Stimulated activated CD8-positive, alpha-beta memory T cell treated with anti-CD3 and anti-CD28 coated beads, Interleukin-7, amount 100 ng/mL, for 48 hours (primary cell): ENCODE data around the gene CD48.

Source experiments
- DNase-seq, 2 donors: peaks; one replicate each; pipeline ENCODE4 v3.0.0-alpha.2; 2020; ENCODE audit warnings: low read depth in 1 of 2; ENCODE audit errors: extremely low read depth in 1 of 2

CD48 gene

GRCh38 chr1:160681066-160681890 lies 30.3 kb downstream of the CD48 start:
- DNase-seq = peak; percentile 55 to 83

GRCh38 chr1:160680399-160680798 lies 31.2 kb downstream of the CD48 start:
- no peak for DNase-seq

DNA sequence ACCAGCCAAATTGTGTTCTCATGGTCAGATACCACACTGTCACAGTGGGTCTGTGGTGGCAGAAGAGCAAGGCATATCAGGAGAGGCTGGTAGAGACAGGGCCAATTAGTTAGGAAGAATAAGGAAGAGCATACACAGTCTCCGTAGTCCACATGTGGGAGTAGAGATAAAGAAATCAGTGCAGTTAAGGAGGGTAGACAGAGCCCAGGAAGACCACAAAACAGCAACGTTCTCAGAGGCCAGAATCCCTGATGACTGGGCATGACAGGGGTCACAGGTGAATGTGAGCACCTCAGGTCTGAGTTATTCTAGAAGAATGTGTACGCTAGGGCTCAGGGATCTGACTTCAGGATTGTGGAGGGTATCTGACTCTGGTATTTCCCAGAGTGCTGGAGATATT lies 31.7 kb downstream of the CD48 start:
- DNase-seq = no peak

- DNase-seq = no peak
Observed at GRCh38 chr1:160676869-160677597, 34.6 kb downstream of the CD48 start.

DNA sequence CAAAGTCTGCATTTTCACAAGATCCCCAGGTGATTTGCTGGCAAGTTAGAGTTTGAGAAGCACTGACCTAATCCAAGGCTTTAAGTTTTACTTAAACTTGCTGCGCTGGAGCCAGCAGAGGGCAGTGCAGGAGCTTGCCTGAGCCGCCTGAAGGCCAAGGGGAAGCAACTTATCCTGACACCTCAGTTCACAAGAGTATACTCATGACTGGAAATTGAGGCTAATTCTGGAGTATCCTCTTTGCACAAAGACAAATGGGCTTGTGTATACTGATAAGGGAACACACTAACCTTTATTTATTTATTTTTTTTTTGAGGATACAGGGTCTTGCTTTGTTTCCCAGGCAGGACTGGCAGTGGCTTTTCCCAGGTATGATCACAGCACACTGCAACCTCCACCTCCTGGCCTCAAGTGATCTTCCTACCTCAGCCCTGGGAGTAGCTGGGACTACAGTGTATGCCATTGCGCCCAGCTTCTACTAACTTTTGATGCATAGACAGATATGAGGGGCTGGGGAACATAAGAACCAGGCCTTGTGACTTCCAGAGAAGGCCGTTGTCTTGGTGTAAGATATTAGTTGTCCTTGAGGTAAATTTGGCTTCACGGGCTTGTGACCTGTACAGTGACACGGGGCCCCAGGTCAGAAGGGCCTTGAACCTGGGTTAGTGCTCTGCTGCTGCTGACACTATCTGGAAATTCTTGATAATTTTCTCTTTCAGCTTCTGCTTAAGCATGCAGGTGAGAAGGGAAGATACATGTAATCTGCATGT lies 35.8 kb downstream of the CD48 start:
- DNase-seq = peak; percentile 43 to 73

GRCh38 chr1:160674415-160674814 lies 37.2 kb downstream of the CD48 start:
- no peak for DNase-seq

DNA sequence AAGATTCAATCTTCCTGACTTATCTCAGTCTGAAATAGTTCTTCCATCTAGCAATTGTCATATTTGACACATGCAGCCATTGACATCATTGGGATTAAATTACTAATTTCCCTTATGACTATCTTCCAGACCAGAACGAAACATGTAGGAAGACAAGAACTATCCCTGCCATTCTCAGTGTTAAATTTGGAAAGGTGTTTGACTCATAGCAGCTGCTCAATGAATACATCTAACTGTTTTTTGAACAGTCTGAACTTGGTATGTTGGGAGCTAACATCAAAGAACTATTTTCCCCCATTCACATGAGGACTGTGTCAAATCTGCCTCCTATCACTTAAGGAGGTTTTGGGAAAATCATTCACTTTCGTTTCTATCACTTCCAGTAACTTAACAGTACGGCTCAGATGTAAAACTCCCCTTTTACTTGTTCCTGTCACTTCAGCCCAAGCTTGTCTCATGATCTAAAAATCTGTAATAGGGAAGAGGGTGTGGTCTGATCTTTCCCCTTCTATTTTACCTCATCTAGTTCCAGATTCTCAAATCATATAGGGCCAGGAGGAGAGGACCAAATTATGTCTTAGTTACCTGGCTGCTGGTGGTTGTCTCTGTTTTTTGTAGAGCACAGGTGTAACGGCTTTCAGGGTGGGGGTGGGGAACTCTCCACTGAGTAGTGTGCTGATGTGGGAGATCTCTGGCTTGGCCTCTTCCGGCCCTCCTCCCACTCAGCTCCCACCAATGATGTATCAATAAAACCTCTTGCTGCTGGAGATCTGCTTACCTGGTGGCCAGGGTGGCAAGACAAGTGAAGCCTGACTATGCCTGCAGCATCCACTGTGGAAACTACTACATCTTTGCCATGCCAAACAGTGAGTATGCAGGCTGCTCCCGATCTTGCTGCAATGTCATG lies 38.6 kb downstream of the CD48 start:
- DNase-seq = peak in 1 of 2 donors; percentile 39

- no peak for DNase-seq
Observed at GRCh38 chr1:160671603-160672517, 39.8 kb downstream of the CD48 start.

- no peak for DNase-seq
Observed at GRCh38 chr1:160670701-160671100, 40.9 kb downstream of the CD48 start.

DNA sequence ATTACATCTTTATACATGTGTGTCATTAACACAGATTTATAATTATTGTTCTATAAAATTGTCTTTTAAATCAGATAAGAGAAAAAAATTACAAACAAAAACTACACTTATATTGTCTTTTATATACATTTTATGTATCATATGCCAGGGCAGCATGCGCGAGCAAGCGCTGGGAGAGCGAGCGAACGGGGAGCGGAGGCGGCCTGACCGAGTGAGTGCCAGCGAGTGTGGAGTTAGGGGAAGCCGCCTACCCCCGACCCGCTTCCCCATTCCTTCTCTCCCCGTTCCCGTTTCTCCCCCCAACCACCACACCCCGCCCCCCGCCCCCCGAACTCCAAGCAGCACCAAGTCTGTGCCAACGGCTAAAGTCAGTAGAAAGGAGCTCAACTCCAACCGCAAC lies 41.8 kb downstream of the CD48 start:
- DNase-seq = no peak

- no peak for DNase-seq
Observed at GRCh38 chr1:160669276-160669675, 42.3 kb downstream of the CD48 start.

DNA sequence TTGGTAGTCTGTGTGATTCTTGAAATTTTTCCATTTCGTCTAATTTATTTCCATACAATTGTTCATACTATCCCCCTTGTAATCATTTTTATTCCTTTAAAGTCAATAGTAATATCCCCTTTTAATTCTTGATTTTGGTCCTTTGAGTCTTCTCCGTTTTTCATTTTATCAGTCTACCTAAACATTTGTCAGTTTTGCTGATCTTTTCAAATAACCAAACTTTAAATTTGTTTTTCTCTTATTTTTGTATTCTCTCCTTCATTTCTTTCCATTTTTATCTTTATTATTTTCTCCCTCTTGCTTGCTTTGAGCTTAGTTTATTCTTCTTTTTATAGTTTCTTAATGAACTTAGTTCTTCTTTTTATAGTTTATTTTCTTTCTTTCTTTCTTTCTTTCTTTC lies 43.7 kb downstream of the CD48 start:
- no peak for DNase-seq

DNA sequence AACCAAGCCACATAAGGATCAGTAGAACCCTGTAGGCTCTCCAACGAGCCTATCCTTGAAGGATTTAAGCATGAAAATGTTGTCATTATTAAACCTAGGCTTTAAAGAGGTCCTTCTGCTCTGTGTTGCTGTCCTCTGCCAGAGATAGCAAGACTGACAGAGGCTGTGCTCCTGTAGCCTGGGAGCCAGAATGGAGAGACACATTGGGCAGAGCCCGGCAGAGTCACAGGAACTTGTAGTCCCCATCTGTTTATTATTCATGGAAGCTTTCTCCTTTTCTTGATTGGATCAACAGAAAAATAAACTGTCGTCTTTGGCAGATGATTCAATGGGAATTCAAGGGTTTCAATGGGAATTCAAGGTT lies 45.6 kb downstream of the CD48 start:
- DNase-seq = no peak

DNA sequence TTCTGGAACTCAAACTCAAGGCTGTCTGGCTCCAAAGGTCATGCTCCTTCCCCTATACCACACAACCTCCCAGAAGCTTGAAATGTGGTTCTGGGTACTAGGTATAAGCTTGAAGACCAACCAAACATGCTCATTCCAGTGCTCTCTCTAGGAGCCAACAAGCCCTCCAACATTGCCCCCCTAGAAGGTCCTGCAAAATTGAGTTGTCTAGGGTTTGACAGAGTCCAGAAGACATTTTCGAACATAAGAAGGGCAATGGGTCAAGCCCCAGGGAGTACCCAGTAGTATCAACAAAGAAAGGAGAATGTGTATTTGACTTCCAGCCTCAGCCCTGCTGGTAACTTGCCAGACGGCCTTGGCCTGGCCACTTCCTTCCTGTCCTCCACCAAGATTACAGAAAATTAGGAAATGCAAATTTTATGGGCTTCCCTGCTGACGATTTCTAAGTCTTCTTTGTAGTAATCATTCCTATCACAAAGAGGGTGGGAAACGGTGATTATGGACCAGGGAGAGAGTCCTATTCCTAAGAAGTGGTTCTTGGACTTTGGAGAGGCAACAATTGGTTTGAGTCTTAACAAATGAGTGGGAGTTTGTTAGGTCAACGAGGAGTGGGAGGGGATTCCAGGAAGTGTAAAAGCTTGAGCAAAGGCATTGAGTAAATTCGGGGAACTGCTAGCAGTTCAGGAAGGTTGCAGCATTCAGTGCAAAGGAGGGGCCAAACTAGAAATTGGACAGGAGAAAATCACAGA lies 46.1 kb downstream of the CD48 start:
- no peak for DNase-seq

DNA sequence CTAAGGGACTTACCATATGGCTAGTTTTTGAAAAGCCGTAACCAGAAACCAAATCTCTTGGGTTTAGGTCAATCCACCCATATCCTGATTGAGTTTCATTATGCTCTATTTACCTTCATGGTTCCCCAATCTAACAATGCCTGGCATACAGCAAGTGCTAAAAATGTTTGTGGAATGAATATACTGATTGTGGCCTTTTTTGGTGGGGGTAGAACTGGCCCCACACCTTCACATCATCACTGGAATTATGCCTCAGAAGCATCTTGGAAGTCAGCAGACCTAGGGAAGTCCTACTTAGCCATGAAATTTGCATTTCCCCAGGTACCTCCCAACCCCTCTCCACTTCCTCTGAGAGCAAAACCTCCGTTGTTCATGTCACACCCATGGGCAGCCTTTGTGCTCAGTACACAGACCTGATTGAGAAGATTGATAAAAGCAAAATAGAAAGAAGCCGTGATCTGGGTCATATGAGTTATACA lies 47.0 kb downstream of the CD48 start:
- DNase-seq = no peak

GRCh38 chr1:160662910-160663309 lies 48.7 kb downstream of the CD48 start:
- DNase-seq = no peak

GRCh38 chr1:160659566-160659965 lies 52.1 kb downstream of the CD48 start:
- DNase-seq = no peak

GRCh38 chr1:160658814-160659193 lies 52.8 kb downstream of the CD48 start:
- DNase-seq = no peak
